GM21447 (cell line): Measurements from ENCODE around the gene MEP1A.
"Not testable (repeated sequence)": the region's sequence is repeated elsewhere in the genome, so short reads cannot be mapped to it uniquely, and the experiment has no call there.

Experiments
- ATAC-seq: cut with Tn5 transposase; IDR thresholded peaks from one replicate; pipeline ENCODE4 v1.9.1; 2021; ENCODE audit not compliant: unreplicated experiment

Gene MEP1A

GRCh38 chr6:46793138-46793537 lies at the start of gene MEP1A:
Gene MEP1A (plus strand): TSS chr6:46793389. CDS start chr6:46793399, 10 bp downstream.
- no peak for ATAC-seq

- no peak for ATAC-seq
Measured at GRCh38 chr6:46743425-46744158, 49.6 kb upstream of the MEP1A start.

GRCh38 chr6:46744159-46744725 lies 48.9 kb upstream of the MEP1A start:
- not testable (repeated sequence) for ATAC-seq

DNA sequence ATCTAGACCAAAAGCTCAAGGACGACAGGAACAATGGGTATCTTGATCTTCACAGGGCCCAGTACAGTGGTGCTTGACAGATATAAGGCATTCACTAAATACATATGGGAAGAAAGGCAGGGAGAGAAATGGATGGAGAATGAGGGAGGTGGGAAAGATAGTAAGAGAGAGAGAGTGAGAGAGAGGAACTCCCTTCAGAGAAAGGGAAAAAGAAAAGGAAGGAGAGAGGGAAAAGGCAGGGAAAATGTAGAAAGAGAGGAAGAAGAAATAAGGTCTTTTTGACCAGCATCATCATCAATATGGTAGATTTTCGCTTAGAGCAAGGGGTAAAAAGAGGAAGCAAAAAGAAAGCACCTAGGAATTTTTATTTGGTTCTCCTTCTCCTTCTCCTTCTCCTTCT lies 47.2 kb upstream of the MEP1A start:
- ATAC-seq: no peak

DNA sequence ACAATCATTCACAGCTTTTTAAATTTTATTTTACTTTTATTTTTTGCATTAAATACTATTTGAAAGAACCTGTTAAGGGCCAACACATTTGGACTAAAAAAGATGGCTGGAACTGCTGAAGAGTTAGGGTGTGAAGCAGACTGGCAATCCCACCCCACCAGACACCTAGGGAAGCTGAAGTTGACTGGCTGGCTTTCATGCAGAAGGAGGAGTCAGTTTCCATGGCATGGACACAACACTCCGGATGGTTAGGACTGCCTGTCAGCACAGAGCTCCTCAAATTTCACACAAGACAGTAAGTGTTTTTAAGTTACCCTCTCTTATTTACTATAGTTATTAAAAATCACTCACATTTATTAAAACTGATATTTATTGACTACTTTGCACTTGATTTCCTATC lies 46.5 kb upstream of the MEP1A start, which contains the start of gene ANKRD66:
Gene ANKRD66 (plus strand): TSS at position 238 of the 400 bp plus-strand sequence. CDS start 5,016 bp downstream, outside the sequence.
- ATAC-seq: no peak

DNA sequence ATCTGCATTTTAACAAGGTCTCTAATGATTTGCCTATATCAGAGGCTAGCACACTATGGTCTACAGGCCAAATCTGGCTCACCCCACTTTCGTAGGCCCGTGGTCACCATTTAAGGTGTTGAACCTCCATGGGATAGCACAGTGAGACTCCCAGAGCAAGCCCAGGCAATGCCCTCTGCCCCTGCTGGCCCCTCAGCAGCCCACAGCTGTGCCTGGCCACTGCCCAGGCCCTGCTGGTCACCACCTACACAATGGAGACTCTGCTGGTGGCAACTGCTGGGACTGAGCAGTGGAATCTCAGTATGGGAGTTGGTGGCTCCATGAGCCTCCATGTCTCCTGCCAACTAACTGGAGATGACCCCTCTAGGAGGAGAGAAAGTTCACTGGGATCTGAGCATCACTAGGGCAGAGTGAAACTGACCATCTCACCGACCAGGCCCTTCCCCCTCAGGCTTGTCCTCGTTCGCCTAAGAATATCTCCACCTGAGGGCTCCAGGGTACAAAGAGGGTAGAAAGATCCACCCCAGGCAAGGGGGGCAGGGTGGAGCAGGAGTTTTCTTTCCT lies 44.2 kb upstream of the MEP1A start:
- no peak for ATAC-seq

DNA sequence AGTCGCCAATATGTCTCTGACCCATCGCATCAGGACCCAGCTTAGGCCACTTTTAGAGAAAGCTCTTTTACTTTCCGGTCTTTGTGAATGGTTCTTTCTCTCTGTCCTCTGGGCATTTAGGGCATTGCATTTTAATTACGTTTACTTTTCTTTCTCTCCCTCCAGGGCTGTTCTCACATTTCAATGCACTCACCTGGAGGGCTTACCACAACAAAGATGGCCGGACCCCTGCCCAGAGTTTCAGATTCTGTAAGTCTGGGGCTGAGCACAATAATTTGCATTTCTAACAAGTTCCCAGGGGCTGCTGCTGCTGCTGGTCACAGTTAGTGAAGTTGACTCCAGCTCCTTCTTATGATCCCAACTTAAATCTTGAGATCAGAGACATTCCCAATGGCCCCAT lies 43.5 kb upstream of the MEP1A start:
- no peak for ATAC-seq

GRCh38 chr6:46751658-46752057 lies 41.5 kb upstream of the MEP1A start:
- ATAC-seq: no peak

- no peak for ATAC-seq
Measured at GRCh38 chr6:46755865-46756264, 37.3 kb upstream of the MEP1A start.

DNA sequence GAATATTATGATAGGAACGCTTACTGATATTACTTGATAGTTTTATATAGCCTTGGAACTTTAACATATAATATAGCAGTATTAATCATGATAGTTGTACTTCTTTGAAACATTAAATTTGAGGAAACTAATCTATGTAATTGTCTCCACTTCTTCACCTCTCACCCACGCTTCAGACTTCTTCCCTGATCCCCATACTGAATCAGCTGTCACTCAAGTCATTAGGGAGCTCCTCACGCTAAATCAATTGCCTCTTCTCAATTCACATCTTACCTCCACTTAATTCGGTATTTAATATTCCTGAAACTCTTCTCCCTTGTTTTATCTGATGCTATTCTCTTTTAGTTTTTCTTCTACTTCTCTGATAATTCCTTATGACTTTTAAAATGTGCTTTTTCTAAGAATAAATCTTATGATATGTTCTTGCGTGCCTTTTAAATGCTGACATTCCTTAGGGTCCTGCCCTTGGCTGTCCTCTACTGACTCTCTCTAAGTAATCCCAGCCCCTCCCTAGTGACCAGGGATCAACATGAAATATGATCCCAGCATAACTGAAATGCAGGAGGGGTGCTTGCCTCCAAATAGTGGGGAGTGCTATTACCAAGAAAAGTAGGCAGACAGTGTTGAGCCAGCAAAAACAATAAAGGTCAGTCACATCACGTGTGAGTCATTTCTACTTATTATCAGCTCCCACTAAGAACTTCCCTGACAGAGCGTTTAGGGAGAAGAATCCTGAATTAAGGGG lies 36.5 kb upstream of the MEP1A start:
- ATAC-seq: no peak

DNA sequence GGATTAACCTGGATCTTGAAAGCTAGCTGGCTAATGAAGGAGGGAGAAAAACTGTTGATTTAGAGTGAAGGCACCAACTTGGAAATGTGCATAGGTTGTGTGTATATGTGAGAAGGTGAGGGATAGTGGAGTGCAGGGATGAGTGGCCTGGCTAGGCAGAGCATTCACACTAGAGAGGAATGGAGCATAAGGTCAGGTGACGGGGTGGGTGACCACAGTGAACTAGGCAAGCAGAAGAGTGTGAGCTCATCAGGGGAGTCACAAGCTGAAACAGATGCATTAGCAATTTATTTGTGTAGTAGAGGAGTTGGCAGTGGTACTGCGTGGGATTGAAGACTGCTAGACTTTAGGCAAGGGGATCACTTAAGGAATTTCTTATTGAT lies 36.0 kb upstream of the MEP1A start:
- ATAC-seq: no peak

DNA sequence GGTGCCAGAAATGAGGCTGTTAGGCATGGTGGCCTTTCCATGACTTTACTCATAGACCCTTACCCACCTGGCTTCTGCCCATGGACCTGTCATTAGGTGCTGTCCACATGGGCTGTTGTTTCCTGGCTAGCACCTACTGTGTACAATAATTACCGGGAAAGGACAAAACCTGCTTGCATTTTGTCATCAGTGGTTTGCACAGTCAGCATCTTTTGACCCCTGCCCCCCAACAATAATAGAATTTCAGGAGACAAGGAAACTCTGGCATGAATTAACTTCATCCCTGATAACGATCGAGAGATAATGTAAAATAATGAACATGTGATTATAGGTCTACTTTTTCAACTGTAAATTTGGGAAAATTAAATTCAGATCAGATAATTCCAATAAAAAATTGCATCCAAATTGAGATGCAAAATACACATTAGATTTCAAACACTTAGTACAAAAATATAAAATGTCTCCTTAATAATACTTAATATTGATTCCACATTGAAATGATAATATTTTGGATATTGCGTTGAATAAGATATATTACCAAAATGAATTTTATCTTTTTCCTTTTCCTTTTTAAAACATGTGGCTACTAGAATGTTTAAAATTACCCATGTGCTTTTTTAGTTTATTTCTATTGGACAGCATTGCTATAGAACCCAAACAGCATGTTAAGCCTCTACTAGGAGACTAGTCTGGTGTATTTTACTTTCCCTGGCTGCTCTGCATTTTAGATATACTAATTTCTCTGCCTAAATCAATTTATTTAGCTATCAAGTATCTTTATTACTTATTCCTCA lies 34.0 kb upstream of the MEP1A start:
- no peak for ATAC-seq

GRCh38 chr6:46760925-46761324 lies 32.3 kb upstream of the MEP1A start:
- ATAC-seq: no peak

GRCh38 chr6:46763466-46763865 lies 29.7 kb upstream of the MEP1A start:
- no peak for ATAC-seq

DNA sequence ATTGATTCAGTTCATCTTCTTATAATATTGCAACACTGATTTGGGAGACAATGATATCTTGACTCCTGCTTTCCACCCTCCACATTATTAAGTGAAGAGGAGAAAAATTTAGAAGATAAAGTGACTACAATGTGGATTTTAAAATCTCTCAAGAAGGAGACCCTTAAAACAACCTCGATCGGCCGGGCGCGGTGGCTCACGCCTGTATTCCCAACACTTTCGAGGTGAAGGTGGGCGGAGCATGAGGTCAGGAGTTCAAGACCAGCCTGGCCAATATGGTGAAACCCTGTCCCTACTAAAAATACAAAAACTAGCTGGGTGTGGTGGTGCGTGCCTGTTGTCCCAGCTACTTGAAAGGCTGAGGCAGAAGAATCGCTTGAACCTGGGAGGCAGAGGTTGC lies 28.9 kb upstream of the MEP1A start:
- not testable (repeated sequence) for ATAC-seq

GRCh38 chr6:46764961-46765360 lies 28.2 kb upstream of the MEP1A start:
- ATAC-seq: no peak

DNA sequence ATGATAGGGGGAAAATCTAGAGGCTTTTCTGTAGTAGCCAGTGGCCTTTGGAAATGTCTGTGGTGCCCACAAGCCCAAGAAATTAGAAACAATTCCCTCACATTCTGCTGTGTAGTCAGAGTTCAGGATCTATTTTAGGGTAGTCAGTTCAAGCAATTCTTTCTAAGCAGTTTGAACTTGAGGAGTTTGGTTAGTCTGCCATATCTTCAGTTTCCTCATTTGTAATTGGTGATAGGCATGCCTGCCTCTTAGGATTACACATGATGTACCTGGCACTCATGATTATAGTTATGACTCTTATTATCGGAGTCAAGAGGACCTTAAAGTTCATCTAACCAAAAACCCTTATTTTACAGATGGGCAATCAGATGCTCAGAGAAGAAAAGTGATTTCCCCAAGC lies 21.2 kb upstream of the MEP1A start:
- ATAC-seq: no peak

- no peak for ATAC-seq
Measured at GRCh38 chr6:46772762-46773161, 20.4 kb upstream of the MEP1A start.

- ATAC-seq: no peak
Measured at GRCh38 chr6:46773201-46773855, 19.9 kb upstream of the MEP1A start.

GRCh38 chr6:46774736-46775135 lies 18.5 kb upstream of the MEP1A start:
- not testable (repeated sequence) for ATAC-seq
